ENCODE results near the gene C10orf95. TPM values are rescaled to one million over a fixed set of nuclear protein-coding genes. Genes with fewer than 3 reads are reported as not detected.
"Not testable (repeated sequence)": the region's sequence is repeated elsewhere in the genome, so short reads cannot be mapped to it uniquely, and the experiment has no call there.

Gene C10orf95
- under 1 TPM in 2 of 9 donors, not detected in 7; 0.18 to 0.21 TPM for total RNA-seq
- polyA plus RNA-seq: not detected
- long read RNA-seq, donor 1: 0 reads
- long read RNA-seq, donor 2: 0 reads
- long read RNA-seq, donor 3, partial matches to known transcripts: 0 of 1 reads
- long read RNA-seq, donor 3, other reads (novel, unspliced or antisense): 1 of 1 reads

GRCh38 chr10:102451105-102451969 lies at the start of gene C10orf95:
Gene C10orf95 (minus strand): TSS chr10:102451543. CDS start chr10:102451093, 450 bp downstream.
- peak within 1 kb of the TSS; percentile 56 to 92 (median 84) for H3K4me3 ChIP-seq
- TF ChIP-seq POLR2A (IDR thresholded peaks at IDR 0.05) (no peak), CTCF (IDR thresholded peaks at IDR 0.05) (no peak)
- DNase-seq: no peak
- H3K4me1 ChIP-seq: peaks cover 0 to 48% (median 18%) of the 10 kb centered on the region in 12 donors
- no peaks in the 10 kb centered on the region for H3K9me3 ChIP-seq
- intact Hi-C loops (cut with DNase I): no loop called here
- H3K27me3 ChIP-seq: no peaks in the 10 kb centered on the region
- WGBS, 4 donors: 39 to 42% (median 41%) methylated on average over 16 to 28 of the region's 28 CpGs
- H3K27ac ChIP-seq: peak within 1 kb of the TSS; percentile 61 to 91 (median 84)
- peaks cover 0 to 11% (median 0%) of the 10 kb centered on the region in 9 donors for H3K36me3 ChIP-seq
- ATAC-seq: no peak

- DNase-seq, H3K9me3 ChIP-seq, H3K27me3 ChIP-seq, ATAC-seq: not testable (repeated sequence)
- Histone ChIP-seq H3K4me3 (peak overlapping the region in 4 of 12 donors; percentile 64 to 97 (median 76)), H3K27ac (peak overlapping the region in 6 of 12 donors; percentile 83 to 98 (median 90)), H3K4me1 (peaks cover 0 to 72% (median 31%) of the 10 kb centered on the region in 12 donors), H3K36me3 (peaks cover 0 to 13% (median 0%) of the 10 kb centered on the region in 9 donors)
- intact Hi-C loops (cut with DNase I): loop anchor here in 4 of 10 donors (5.0 to 10.0 kb wide), 2 partner anchors 82 to 144 kb away; partner anchors contain the start of gene TRIM8 (in 2 of the 4)
- WGBS, 4 donors: 89 to 95% (median 94%) methylated on average over 13 of the region's 13 CpGs
Observed at GRCh38 chr10:102500686-102501085, 49.3 kb upstream of the C10orf95 start.

GRCh38 chr10:102499356-102499755 lies 48.0 kb upstream of the C10orf95 start:
- 85 to 91% (median 88%) methylated on average over 3 of the region's 3 CpGs for WGBS, 4 donors
- Histone ChIP-seq H3K9me3 (no peaks in the 10 kb centered on the region), H3K4me1 (peaks cover 0 to 68% (median 23%) of the 10 kb centered on the region in 12 donors), H3K36me3 (peaks cover 0 to 15% (median 0%) of the 10 kb centered on the region in 9 donors), H3K27ac (peak overlapping the region in 1 of 12 donors; percentile 98), H3K4me3 (no peak overlapping the region), H3K27me3 (no peaks in the 10 kb centered on the region)
- intact Hi-C loops (cut with DNase I): no loop called here
- TF ChIP-seq POLR2A (IDR thresholded peaks at IDR 0.05) (no peak), CTCF (IDR thresholded peaks at IDR 0.05) (no peak)
- ATAC-seq: no peak
- no peak for DNase-seq

- WGBS, 4 donors: 93 to 97% (median 94%) methylated on average over 1 of the region's 1 CpG
- no peak for TF ChIP-seq CTCF (IDR thresholded peaks at IDR 0.05)
- TF ChIP-seq POLR2A (IDR thresholded peaks at IDR 0.05): no peak
- H3K27ac ChIP-seq: peak overlapping the region in 1 of 12 donors; percentile 98
- H3K4me1 ChIP-seq: peaks cover 0 to 76% (median 33%) of the 10 kb centered on the region in 12 donors
- intact Hi-C loops (cut with DNase I): no loop called here
- DNase-seq (no peak), ATAC-seq (no peak)
- H3K27me3 ChIP-seq: no peaks in the 10 kb centered on the region
- H3K9me3 ChIP-seq: no peaks in the 10 kb centered on the region
- H3K4me3 ChIP-seq: no peak overlapping the region
- H3K36me3 ChIP-seq: peaks cover 0 to 30% (median 0%) of the 10 kb centered on the region in 9 donors
Observed at GRCh38 chr10:102497545-102497944, 46.2 kb upstream of the C10orf95 start.

Measured in heart left ventricle (tissue), 16 donors.